K562 (cell line): ENCODE data around the gene HNRNPK. TPM values are rescaled to one million over a fixed set of nuclear protein-coding genes. Genes with fewer than 3 reads are reported as not detected.

ENCODE experiments used
- CREBBP ChIP-seq: IDR thresholded peaks from one replicate; pipeline ENCODE4 v1.6.1; 2012; ENCODE audit warnings: low read depth, mild to moderate bottlenecking, control low read depth, inconsistent platforms, low read length
- DIDO1 ChIP-seq: fragments of 450-650 bp; IDR thresholded peaks from 2 replicates; pipeline ENCODE4 v1.6.1; 2016; ENCODE audit warnings: low read depth, missing biosample characterization, missing genetic modification characterization
- ELF2 ChIP-seq: fragments of 250-450 bp; sonication (Bioruptor Pico); IDR thresholded peaks from 2 replicates; pipeline ENCODE4 v1.5.0; 2021; ENCODE audit warnings: mild to moderate bottlenecking
- HMBOX1 ChIP-seq: sonication (generic); IDR thresholded peaks from 2 replicates; pipeline ENCODE4 v1.6.1; 2016
- HSF4 ChIP-seq: fragments of 250-450 bp; sonication (Bioruptor Pico); IDR thresholded peaks from 2 replicates; pipeline ENCODE4 v2.1.2; 2022; ENCODE audit warnings: mild to moderate bottlenecking, moderate library complexity, borderline replicate concordance
- NFIC ChIP-seq: fragments of 450-650 bp; IDR thresholded peaks from 2 replicates; pipeline ENCODE4 v1.6.1; 2017; ENCODE audit warnings: mild to moderate bottlenecking, inconsistent platforms
- NR2C2 ChIP-seq, 2 experiments: fragments of 200-800 bp in 1 of 2; sonication (Bioruptor generic) in 1 of 2; sonication (generic) in 1 of 2; formaldehyde crosslinking in 1 of 2; IDR thresholded peaks; 2 replicates each; pipeline versions ENCODE4 v1.6.1 to v1.8.0; 2016 to 2022; ENCODE audit warnings: mild to moderate bottlenecking in 1 of 2, missing compliant biosample characterization in 1 of 2, missing genetic modification characterization in 1 of 2, missing genetic modification reagents in 1 of 2
- PHF20 ChIP-seq: fragments of 450-650 bp; IDR thresholded peaks from 2 replicates; pipeline ENCODE4 v1.6.1; 2018; ENCODE audit not compliant: partially characterized antibody
- SLC30A9 ChIP-seq: fragments of 250-450 bp; sonication (Bioruptor Pico); IDR thresholded peaks from 2 replicates; pipeline ENCODE4 v1.8.0; 2022; ENCODE audit warnings: mild to moderate bottlenecking, moderate library complexity
- SPI1 ChIP-seq: IDR thresholded peaks from 2 replicates; pipeline ENCODE4 v1.6.1; 2011; ENCODE audit warnings: low read depth, low read length, control low read depth, borderline replicate concordance
- TBL1XR1 ChIP-seq, 2 experiments: IDR thresholded peaks; 2 replicates each; pipeline ENCODE4 v1.6.1; 2012; ENCODE audit warnings: improper control_type of control experiment in 2 of 2, low read length in 2 of 2, mild to moderate bottlenecking in 1 of 2
- TCF3 ChIP-seq: sonication (generic); formaldehyde crosslinking; IDR thresholded peaks from 2 replicates; pipeline ENCODE4 v1.4.0; 2020; ENCODE audit warnings: mild to moderate bottlenecking, missing genetic modification reagents
- TCFL5 ChIP-seq: fragments of 250-450 bp; sonication (Bioruptor Pico); conservative IDR thresholded peaks from 2 replicates; pipeline ENCODE4 v1.6.1; 2021; ENCODE audit warnings: mild to moderate bottlenecking, moderate library complexity, matching md5 sums
- TRIM25 ChIP-seq: fragments of 450-650 bp; IDR thresholded peaks from 2 replicates; pipeline ENCODE4 v1.7.0; 2016; ENCODE audit warnings: borderline replicate concordance
- polyA plus RNA-seq, 8 experiments: library from polyadenylated mRNA; depleted of rRNA in 4 of 8; stranded (reverse) in 5 of 8; unstranded in 3 of 8; fragments of >200 nt; fragmentation: Nextera tagmentation in 2 of 8; fragmentation: Illumina TruSeq in 1 of 8; extraction: Ambion mirVana in 2 of 8; extraction: Trizol in 1 of 8; gene quantifications; 2 replicates each; pipeline versions ENCODE4 v1.2.1 to v1.2.3, GENCODE V29; 2011 to 2014; ENCODE audit warnings: inconsistent platforms in 1 of 8, missing spikeins in 1 of 8
- total RNA-seq, 7 experiments: library from RNA; depleted of rRNA in 6 of 7; stranded (reverse); fragments of >200 nt in 6 of 7; fragmentation: Illumina TruSeq in 2 of 7; extraction: Trizol in 2 of 7; gene quantifications; 2 replicates each; pipeline versions ENCODE4 v1.2.1 to v1.2.3, GENCODE V29; 2011 to 2021; ENCODE audit warnings: low replicate concordance in 1 of 7
- TF ChIP-seq, protein P1 (sequence below): sonication (generic); formaldehyde crosslinking; IDR thresholded peaks from 2 replicates; pipeline ENCODE4 v1.8.1; 2023; ENCODE audit warnings: missing genetic modification reagents, mild to moderate bottlenecking, borderline replicate concordance
- TF ChIP-seq, protein P2 (sequence below): conservative IDR thresholded peaks from 2 replicates; pipeline ENCODE4 v1.6.1; 2011; ENCODE audit warnings: low read depth, mild to moderate bottlenecking, low read length; ENCODE audit not compliant: control insufficient read depth
- TF ChIP-seq, protein P3 (sequence below): fragments of 250-450 bp; sonication (Bioruptor Pico); IDR thresholded peaks from 2 replicates; pipeline ENCODE4 v1.4.0; 2020

The HNRNPK gene
- total and polyA plus RNA-seq, 9 of the 15 experiments (the other 6 are each of a cell fraction or from before 2014, with no cell fraction given): 224 to 883 (median 618) TPM

DNA sequence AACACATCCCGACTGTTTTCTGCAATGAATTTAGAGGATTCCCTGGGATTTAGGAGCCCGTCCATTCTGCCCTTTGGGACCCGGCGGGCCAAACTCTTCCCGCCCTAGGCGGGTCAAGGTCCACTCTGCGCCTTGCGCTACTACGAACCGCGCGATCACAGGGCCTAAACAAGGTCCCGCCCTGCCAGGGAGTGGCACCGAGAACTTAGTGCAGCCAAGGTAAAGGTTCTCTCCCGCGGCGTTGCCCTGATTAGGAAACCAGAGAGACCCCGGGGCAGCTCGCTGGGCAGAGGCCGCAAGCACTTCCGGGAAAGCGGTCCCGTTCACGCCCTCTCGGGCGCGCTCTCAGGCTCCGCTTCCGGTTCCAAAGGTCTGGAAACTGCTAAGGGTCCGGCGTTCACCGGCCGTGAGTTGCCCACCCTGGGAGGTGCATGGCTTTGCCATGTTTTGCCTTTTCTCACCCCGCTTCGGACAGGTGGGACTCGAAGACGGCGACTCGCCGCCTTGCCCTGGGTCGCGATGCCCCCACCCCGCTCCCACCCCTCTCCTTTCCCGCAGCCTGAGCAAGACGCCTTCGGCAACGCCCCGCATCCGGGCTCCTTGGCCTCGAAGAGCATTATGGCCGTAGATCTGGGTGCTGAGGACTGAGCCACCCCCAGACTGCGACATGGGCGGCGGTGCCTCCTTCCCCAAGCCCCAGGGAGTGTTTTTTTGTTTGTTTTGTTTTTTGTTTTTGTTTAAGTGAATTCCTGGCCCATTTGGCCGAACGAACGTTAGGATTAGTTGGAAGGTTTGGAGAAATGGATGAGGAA, 23.4 kb downstream of the HNRNPK start (continued):
- TF ChIP-seq, protein P1, sequence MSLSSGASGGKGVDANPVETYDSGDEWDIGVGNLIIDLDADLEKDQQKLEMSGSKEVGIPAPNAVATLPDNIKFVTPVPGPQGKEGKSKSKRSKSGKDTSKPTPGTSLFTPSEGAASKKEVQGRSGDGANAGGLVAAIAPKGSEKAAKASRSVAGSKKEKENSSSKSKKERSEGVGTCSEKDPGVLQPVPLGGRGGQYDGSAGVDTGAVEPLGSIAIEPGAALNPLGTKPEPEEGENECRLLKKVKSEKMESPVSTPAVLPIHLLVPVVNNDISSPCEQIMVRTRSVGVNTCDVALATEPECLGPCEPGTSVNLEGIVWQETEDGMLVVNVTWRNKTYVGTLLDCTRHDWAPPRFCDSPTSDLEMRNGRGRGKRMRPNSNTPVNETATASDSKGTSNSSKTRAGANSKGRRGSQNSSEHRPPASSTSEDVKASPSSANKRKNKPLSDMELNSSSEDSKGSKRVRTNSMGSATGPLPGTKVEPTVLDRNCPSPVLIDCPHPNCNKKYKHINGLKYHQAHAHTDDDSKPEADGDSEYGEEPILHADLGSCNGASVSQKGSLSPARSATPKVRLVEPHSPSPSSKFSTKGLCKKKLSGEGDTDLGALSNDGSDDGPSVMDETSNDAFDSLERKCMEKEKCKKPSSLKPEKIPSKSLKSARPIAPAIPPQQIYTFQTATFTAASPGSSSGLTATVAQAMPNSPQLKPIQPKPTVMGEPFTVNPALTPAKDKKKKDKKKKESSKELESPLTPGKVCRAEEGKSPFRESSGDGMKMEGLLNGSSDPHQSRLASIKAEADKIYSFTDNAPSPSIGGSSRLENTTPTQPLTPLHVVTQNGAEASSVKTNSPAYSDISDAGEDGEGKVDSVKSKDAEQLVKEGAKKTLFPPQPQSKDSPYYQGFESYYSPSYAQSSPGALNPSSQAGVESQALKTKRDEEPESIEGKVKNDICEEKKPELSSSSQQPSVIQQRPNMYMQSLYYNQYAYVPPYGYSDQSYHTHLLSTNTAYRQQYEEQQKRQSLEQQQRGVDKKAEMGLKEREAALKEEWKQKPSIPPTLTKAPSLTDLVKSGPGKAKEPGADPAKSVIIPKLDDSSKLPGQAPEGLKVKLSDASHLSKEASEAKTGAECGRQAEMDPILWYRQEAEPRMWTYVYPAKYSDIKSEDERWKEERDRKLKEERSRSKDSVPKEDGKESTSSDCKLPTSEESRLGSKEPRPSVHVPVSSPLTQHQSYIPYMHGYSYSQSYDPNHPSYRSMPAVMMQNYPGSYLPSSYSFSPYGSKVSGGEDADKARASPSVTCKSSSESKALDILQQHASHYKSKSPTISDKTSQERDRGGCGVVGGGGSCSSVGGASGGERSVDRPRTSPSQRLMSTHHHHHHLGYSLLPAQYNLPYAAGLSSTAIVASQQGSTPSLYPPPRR (CRISPR knock-in tag): no peak
- 0 out of 2 replicates have a peak, but pooled peaks have one; percentile 49 for TF ChIP-seq ELF2 (CRISPR knock-in tag)
- TF ChIP-seq TCFL5: no peak
- TF ChIP-seq DIDO1 (tag): no peak
- no peak for TF ChIP-seq HSF4 (CRISPR knock-in tag)
- no peak for TF ChIP-seq CREBBP
- no peak for TF ChIP-seq TRIM25
- TF ChIP-seq, protein P2, sequence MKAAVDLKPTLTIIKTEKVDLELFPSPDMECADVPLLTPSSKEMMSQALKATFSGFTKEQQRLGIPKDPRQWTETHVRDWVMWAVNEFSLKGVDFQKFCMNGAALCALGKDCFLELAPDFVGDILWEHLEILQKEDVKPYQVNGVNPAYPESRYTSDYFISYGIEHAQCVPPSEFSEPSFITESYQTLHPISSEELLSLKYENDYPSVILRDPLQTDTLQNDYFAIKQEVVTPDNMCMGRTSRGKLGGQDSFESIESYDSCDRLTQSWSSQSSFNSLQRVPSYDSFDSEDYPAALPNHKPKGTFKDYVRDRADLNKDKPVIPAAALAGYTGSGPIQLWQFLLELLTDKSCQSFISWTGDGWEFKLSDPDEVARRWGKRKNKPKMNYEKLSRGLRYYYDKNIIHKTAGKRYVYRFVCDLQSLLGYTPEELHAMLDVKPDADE: no peak
- no peak for TF ChIP-seq HMBOX1
- TF ChIP-seq, protein P3, sequence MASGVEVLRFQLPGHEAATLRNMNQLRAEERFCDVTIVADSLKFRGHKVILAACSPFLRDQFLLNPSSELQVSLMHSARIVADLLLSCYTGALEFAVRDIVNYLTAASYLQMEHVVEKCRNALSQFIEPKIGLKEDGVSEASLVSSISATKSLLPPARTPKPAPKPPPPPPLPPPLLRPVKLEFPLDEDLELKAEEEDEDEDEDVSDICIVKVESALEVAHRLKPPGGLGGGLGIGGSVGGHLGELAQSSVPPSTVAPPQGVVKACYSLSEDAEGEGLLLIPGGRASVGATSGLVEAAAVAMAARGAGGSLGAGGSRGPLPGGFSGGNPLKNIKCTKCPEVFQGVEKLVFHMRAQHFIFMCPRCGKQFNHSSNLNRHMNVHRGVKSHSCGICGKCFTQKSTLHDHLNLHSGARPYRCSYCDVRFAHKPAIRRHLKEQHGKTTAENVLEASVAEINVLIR (CRISPR knock-in tag): no peak
- TF ChIP-seq TBL1XR1 (IDR thresholded peaks at IDR 0.05; ENCODE audit: low read length in 2 of 2): no peak
- no peak for TF ChIP-seq TCF3 (CRISPR knock-in tag)
- peak; percentile 3; the same call in 1 of the 2 replicates for TF ChIP-seq NFIC
- TF ChIP-seq SLC30A9 (CRISPR knock-in tag): no peak
- TF ChIP-seq NR2C2 (CRISPR knock-in tag; IDR thresholded peaks at IDR 0.05): no peak
- TF ChIP-seq NR2C2 (tag; IDR thresholded peaks at IDR 0.05): peak; percentile 94
- peak; percentile 82 for TF ChIP-seq PHF20
- peak; percentile 21; the same call in 1 of the 2 replicates for TF ChIP-seq SPI1
